HepG2 (cell line): ENCODE data around the gene SCAPER. TPM values are rescaled to one million over a fixed set of nuclear protein-coding genes. Genes with fewer than 3 reads are reported as not detected.

ENCODE experiments used
- ATAC-seq: fragments of 200-7000 bp; cut with Tn5 transposase; 3 replicates; pipeline ENCODE4 v1.9.1; 2020; ENCODE audit warnings: mild to moderate bottlenecking, moderate library complexity
- BruUV-seq: library from RNA; stranded (reverse); fragments of 400-500 nt; replicated peaks from 2 replicates; lab custom pipeline; 2021; lab: Mats Ljungman, UMichigan
- CTCF ChIA-PET: fragments of 300-600 bp; formaldehyde crosslinking; extraction: SDS; loops from one replicate; lab custom pipeline; 2021; ENCODE audit warnings: low total read pairs, inconsistent platforms, low intra/inter-chr PET ratio; lab: Yijun Ruan, JAX
- POLR2A ChIA-PET: fragments of 350-600 bp; sonication (Branson Sonifier 250); formaldehyde crosslinking; loops from one replicate; lab custom pipeline; 2020; ENCODE audit warnings: antibody characterized with exemption, inconsistent platforms; lab: Yijun Ruan, JAX
- DNase-seq: peaks from one replicate; pipeline ENCODE4 v3.0.0-alpha.2; 2015; ENCODE audit warnings: low spot score
- FAIRE-seq: peaks from 3 replicates; lab custom pipeline; 2011; peaks lifted over from hg19 to GRCh38; lab: Jason Lieb, UNC
- H2AFZ ChIP-seq: one replicate; pipeline ENCODE4 v1.6.1; 2011; ENCODE audit warnings: low read length, inconsistent platforms
- H3K27ac ChIP-seq: fragments of 300-600 bp; 3 replicates; pipeline ENCODE4 v1.8.0; 2011; ENCODE audit warnings: mixed run types, mild to moderate bottlenecking, mixed read lengths, low read length, inconsistent platforms; ENCODE audit not compliant: insufficient read depth; ENCODE audit errors: extremely low read length
- H3K27me3 ChIP-seq, 2 experiments: fragments of 200-600 bp in 1 of 2; 2 replicates in 1 of 2; 3 replicates in 1 of 2; pipeline versions ENCODE4 v1.6.0 to v1.8.0; 2011; ENCODE audit warnings: low read length in 2 of 2, mild to moderate bottlenecking in 2 of 2, moderate library complexity in 2 of 2, inconsistent platforms in 1 of 2; ENCODE audit not compliant: insufficient read depth in 2 of 2, control insufficient read depth in 1 of 2
- H3K36me3 ChIP-seq, 2 experiments: fragments of 200-600 bp in 1 of 2; replicated peaks in 1 of 2; 2 replicates in 1 of 2; 3 replicates in 1 of 2; pipeline versions ENCODE4 v1.5.1 to v1.8.0; 2011; ENCODE audit warnings: low read length in 2 of 2, inconsistent platforms in 1 of 2; ENCODE audit not compliant: insufficient read depth in 2 of 2, control insufficient read depth in 1 of 2
- H3K4me1 ChIP-seq: 2 replicates; pipeline ENCODE4 v1.5.1; 2012; ENCODE audit warnings: low read length, inconsistent platforms; ENCODE audit not compliant: insufficient read depth
- H3K4me2 ChIP-seq: 2 replicates; pipeline ENCODE4 v1.6.0; 2011; ENCODE audit warnings: low read depth, low read length, inconsistent platforms
- H3K4me3 ChIP-seq, 3 experiments: fragments of 200-600 bp in 1 of 3; sonication (generic), shearing (Covaris generic) in 1 of 3; replicated peaks in 1 of 3; 2 replicates each; pipeline ENCODE4 v1.5.1; 2011 to 2016; ENCODE audit warnings: low read length in 3 of 3, inconsistent platforms in 2 of 3, low read depth in 2 of 3, mild to moderate bottlenecking in 2 of 3, control low read depth in 1 of 3, mixed read lengths in 1 of 3; ENCODE audit not compliant: insufficient read depth in 1 of 3
- H3K79me2 ChIP-seq: one replicate; pipeline ENCODE4 v1.6.1; 2011; ENCODE audit warnings: low read length, inconsistent platforms; ENCODE audit not compliant: insufficient read depth
- H3K9ac ChIP-seq: 2 replicates; pipeline ENCODE4 v1.6.0; 2011; ENCODE audit warnings: mild to moderate bottlenecking, low read depth, low read length, inconsistent platforms; ENCODE audit not compliant: insufficient read depth
- H3K9me3 ChIP-seq: 2 replicates; pipeline ENCODE4 v1.5.1; 2012; ENCODE audit warnings: mild to moderate bottlenecking, low read length
- H4K20me1 ChIP-seq: 2 replicates; pipeline ENCODE4 v1.6.0; 2011; ENCODE audit warnings: inconsistent platforms, mild to moderate bottlenecking, low read length, moderate library complexity; ENCODE audit not compliant: insufficient read depth
- ASH2L ChIP-seq: fragments of 300-600, 200-600 bp; sonication (generic); IDR thresholded peaks from 2 replicates; pipeline ENCODE4 v1.7.0; 2017; ENCODE audit warnings: low read depth, mild to moderate bottlenecking, moderate library complexity, mixed read lengths, low read length; ENCODE audit not compliant: insufficient read length
- FLYWCH1 ChIP-seq: sonication (generic); formaldehyde crosslinking; IDR thresholded peaks from 2 replicates; pipeline ENCODE4 v1.8.1; 2023; ENCODE audit warnings: mild to moderate bottlenecking, missing genetic modification reagents
- HMGA1 ChIP-seq: sonication (generic); formaldehyde crosslinking; conservative IDR thresholded peaks from 2 replicates; pipeline ENCODE4 v1.4.0; 2020; ENCODE audit warnings: missing genetic modification reagents
- MIER3 ChIP-seq: IDR thresholded peaks from 2 replicates; pipeline ENCODE4 v1.6.1; 2016; ENCODE audit warnings: missing compliant biosample characterization, borderline replicate concordance
- NR3C1 ChIP-seq: sonication (generic); formaldehyde crosslinking; IDR thresholded peaks from 2 replicates; pipeline ENCODE4 v1.4.0; 2020; ENCODE audit warnings: missing genetic modification reagents
- RARA ChIP-seq: IDR thresholded peaks from 2 replicates; pipeline ENCODE4 v1.6.1; 2016; ENCODE audit warnings: missing genetic modification reagents, missing compliant biosample characterization
- SMC3 ChIP-seq: IDR thresholded peaks from 2 replicates; pipeline ENCODE4 v1.6.1; 2011; ENCODE audit warnings: low read length, improper control_type of control experiment
- ZNF572 ChIP-seq: sonication (generic); formaldehyde crosslinking; IDR thresholded peaks from 2 replicates; pipeline ENCODE4 v1.5.1; 2020; ENCODE audit warnings: mild to moderate bottlenecking, missing genetic modification reagents
- ZNF792 ChIP-seq: IDR thresholded peaks from 2 replicates; pipeline ENCODE4 v1.6.1; 2016
- WGBS: methylation state at CpG from one replicate; pipeline ENCODE4 v1.1.6; 2017; ENCODE audit warnings: low lambda C conversion rate; 5-methylcytosine and 5-hydroxymethylcytosine counted together
- in situ Hi-C: cut with HindIII; loops from 2 replicates; pipeline ENCODE4 v1.10.0; 2017; ENCODE audit warnings: low pct_unique_long_range_greater_than_20kb; ENCODE audit not compliant: extremely low pct_ligation_motif_present
- intact Hi-C: fragments of 100-400 bp; cut with micrococcal nuclease; formaldehyde crosslinking; loops from one replicate; pipeline ENCODE4 v1.10.0; 2022; ENCODE audit not compliant: unreplicated experiment
- polyA plus RNA-seq, 8 experiments: library from polyadenylated mRNA; depleted of rRNA in 3 of 8; stranded (reverse) in 7 of 8; unstranded in 1 of 8; fragments of >200 nt; fragmentation: Illumina TruSeq in 4 of 8; extraction: Trizol in 4 of 8; gene quantifications; 2 replicates each; pipeline versions ENCODE4 v1.2.1 to v1.2.3, GENCODE V29; 2011 to 2016; ENCODE audit warnings: low read depth in 4 of 8, missing spikeins in 1 of 8, mixed read lengths in 1 of 8; ENCODE audit not compliant: insufficient read depth in 1 of 8
- total RNA-seq, 5 experiments: library from RNA; depleted of rRNA; stranded (reverse); fragments of >200 nt; fragmentation: Illumina TruSeq; extraction: Trizol; gene quantifications; 2 replicates each; pipeline ENCODE4 v1.2.3, GENCODE V29; 2016; ENCODE audit warnings: low read depth in 1 of 5
- TF ChIP-seq, protein P1 (sequence below): IDR thresholded peaks from 2 replicates; pipeline ENCODE4 v1.6.1; 2016; ENCODE audit warnings: low read depth

Gene SCAPER
- total and polyA plus RNA-seq, 2 of the 13 experiments (the other 11 are each of a cell fraction or from before 2014, with no cell fraction given), result 4.3 to 10.5 TPM

DNA sequence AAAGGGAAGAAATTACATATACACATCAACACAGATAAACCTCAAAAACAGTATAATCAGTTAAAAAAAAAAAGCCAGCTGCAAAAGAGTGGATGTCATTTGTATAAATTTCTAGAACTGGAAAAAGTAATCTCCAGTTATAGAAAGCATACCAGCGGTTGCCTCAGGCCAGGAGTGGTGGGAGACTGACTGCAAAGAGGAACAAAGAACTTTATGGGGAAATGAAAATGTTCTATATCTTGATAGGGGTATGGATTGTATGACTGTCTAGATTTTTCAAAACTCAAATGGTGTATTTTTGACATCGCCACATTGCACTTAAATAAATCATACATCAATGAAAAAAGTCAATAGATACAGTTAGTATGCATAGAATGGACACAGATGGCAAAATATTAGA is 241.6 kb downstream of the SCAPER start:
- 98% methylated on average over 2 of the region's 2 CpGs for WGBS
- no peaks in the 10 kb centered on the region for H3K4me1 ChIP-seq
- POLR2A ChIA-PET, result no interaction called here
- H3K4me3 ChIP-seq, result no peak overlapping the region
- in situ Hi-C loops, result no loop called here
- TF ChIP-seq MIER3 (CRISPR knock-in tag) (no peak), RARA (CRISPR knock-in tag) (no peak), SMC3 (no peak), HMGA1 (CRISPR knock-in tag) (no peak), ASH2L (no peak), NR3C1 (no peak), ZNF792 (CRISPR knock-in tag) (no peak), FLYWCH1 (CRISPR knock-in tag) (no peak), ZNF572 (no peak)
- TF ChIP-seq, protein P1, sequence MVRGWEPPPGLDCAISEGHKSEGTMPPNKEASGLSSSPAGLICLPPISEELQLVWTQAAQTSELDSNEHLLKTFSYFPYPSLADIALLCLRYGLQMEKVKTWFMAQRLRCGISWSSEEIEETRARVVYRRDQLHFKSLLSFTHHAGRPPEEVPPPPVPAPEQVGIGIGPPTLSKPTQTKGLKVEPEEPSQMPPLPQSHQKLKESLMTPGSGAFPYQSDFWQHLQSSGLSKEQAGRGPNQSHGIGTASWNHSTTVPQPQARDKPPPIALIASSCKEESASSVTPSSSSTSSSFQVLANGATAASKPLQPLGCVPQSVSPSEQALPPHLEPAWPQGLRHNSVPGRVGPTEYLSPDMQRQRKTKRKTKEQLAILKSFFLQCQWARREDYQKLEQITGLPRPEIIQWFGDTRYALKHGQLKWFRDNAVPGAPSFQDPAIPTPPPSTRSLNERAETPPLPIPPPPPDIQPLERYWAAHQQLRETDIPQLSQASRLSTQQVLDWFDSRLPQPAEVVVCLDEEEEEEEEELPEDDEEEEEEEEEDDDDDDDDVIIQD, result no peak
- TF ChIP-seq, all 625 proteins: peak for 0
- BruUV-seq, result no TSS peak
- H3K36me3 ChIP-seq, result no peaks in the 10 kb centered on the region
- H3K27ac ChIP-seq, result no peak overlapping the region
- ATAC-seq (no peak), FAIRE-seq (no peak), DNase-seq (no peak)
- H3K79me2 ChIP-seq, result no peaks in the 10 kb centered on the region
- H3K9me3 ChIP-seq, result no peaks in the 10 kb centered on the region
- intact Hi-C loops, result no loop called here
- no peak overlapping the region for H3K9ac ChIP-seq
- H4K20me1 ChIP-seq, result no peaks in the 10 kb centered on the region
- H3K4me2 ChIP-seq, result no peak overlapping the region
- CTCF ChIA-PET, result no interaction called here
- H2AFZ ChIP-seq, result no peak overlapping the region
- no peaks in the 10 kb centered on the region for H3K27me3 ChIP-seq
